GM18951 (cell line): ENCODE measurements around the gene TNF.

Experiments
- POLR2A ChIP-seq: IDR thresholded peaks from 4 replicates; pipeline ENCODE4 v1.6.1; 2011; ENCODE audit warnings: mild to moderate bottlenecking; ENCODE audit not compliant: insufficient read length, insufficient read depth; ENCODE audit errors: extremely low read depth
- in situ Hi-C: fragments of 300-500 bp; cut with MboI; formaldehyde crosslinking; loops from one replicate; pipeline ENCODE4 v1.12.0; 2022; ENCODE audit warnings: low sequenced_read_pairs, mixed read lengths, inconsistent platforms; ENCODE audit not compliant: unreplicated experiment

TNF gene

DNA sequence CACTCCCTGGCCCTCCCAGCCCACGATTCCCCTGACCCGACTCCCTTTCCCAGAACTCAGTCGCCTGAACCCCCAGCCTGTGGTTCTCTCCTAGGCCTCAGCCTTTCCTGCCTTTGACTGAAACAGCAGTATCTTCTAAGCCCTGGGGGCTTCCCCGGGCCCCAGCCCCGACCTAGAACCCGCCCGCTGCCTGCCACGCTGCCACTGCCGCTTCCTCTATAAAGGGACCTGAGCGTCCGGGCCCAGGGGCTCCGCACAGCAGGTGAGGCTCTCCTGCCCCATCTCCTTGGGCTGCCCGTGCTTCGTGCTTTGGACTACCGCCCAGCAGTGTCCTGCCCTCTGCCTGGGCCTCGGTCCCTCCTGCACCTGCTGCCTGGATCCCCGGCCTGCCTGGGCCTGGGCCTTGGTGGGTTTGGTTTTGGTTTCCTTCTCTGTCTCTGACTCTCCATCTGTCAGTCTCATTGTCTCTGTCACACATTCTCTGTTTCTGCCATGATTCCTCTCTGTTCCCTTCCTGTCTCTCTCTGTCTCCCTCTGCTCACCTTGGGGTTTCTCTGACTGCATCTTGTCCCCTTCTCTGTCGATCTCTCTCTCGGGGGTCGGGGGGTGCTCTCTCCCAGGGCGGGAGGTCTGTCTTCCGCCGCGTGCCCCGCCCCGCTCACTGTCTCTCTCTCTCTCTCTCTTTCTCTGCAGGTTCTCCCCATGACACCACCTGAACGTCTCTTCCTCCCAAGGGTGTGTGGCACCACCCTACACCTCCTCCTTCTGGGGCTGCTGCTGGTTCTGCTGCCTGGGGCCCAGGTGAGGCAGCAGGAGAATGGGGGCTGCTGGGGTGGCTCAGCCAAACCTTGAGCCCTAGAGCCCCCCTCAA is 3.1 kb upstream of the TNF start, which contains the start of gene LTA:
TSS of gene LTA (plus strand) at position 249 of the 871 bp plus-strand sequence. CDS start at position 703, 454 bp downstream.
- TF ChIP-seq POLR2A: peak; percentile 85
- in situ Hi-C loops: no loop called here

DNA sequence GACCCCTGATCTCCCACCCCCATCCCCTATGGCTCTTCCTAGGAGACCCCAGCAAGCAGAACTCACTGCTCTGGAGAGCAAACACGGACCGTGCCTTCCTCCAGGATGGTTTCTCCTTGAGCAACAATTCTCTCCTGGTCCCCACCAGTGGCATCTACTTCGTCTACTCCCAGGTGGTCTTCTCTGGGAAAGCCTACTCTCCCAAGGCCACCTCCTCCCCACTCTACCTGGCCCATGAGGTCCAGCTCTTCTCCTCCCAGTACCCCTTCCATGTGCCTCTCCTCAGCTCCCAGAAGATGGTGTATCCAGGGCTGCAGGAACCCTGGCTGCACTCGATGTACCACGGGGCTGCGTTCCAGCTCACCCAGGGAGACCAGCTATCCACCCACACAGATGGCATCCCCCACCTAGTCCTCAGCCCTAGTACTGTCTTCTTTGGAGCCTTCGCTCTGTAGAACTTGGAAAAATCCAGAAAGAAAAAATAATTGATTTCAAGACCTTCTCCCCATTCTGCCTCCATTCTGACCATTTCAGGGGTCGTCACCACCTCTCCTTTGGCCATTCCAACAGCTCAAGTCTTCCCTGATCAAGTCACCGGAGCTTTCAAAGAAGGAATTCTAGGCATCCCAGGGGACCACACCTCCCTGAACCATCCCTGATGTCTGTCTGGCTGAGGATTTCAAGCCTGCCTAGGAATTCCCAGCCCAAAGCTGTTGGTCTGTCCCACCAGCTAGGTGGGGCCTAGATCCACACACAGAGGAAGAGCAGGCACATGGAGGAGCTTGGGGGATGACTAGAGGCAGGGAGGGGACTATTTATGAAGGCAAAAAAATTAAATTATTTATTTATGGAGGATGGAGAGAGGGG is 1.9 kb upstream of the TNF start:
- in situ Hi-C loops: no loop called here
- TF ChIP-seq POLR2A: peak; percentile 20

DNA sequence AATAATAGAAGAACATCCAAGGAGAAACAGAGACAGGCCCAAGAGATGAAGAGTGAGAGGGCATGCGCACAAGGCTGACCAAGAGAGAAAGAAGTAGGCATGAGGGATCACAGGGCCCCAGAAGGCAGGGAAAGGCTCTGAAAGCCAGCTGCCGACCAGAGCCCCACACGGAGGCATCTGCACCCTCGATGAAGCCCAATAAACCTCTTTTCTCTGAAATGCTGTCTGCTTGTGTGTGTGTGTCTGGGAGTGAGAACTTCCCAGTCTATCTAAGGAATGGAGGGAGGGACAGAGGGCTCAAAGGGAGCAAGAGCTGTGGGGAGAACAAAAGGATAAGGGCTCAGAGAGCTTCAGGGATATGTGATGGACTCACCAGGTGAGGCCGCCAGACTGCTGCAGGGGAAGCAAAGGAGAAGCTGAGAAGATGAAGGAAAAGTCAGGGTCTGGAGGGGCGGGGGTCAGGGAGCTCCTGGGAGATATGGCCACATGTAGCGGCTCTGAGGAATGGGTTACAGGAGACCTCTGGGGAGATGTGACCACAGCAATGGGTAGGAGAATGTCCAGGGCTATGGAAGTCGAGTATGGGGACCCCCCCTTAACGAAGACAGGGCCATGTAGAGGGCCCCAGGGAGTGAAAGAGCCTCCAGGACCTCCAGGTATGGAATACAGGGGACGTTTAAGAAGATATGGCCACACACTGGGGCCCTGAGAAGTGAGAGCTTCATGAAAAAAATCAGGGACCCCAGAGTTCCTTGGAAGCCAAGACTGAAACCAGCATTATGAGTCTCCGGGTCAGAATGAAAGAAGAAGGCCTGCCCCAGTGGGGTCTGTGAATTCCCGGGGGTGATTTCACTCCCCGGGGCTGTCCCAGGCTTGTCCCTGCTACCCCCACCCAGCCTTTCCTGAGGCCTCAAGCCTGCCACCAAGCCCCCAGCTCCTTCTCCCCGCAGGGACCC is 981 bp upstream of the TNF start:
- in situ Hi-C loops: no loop called here
- TF ChIP-seq POLR2A: peak; percentile 9

DNA sequence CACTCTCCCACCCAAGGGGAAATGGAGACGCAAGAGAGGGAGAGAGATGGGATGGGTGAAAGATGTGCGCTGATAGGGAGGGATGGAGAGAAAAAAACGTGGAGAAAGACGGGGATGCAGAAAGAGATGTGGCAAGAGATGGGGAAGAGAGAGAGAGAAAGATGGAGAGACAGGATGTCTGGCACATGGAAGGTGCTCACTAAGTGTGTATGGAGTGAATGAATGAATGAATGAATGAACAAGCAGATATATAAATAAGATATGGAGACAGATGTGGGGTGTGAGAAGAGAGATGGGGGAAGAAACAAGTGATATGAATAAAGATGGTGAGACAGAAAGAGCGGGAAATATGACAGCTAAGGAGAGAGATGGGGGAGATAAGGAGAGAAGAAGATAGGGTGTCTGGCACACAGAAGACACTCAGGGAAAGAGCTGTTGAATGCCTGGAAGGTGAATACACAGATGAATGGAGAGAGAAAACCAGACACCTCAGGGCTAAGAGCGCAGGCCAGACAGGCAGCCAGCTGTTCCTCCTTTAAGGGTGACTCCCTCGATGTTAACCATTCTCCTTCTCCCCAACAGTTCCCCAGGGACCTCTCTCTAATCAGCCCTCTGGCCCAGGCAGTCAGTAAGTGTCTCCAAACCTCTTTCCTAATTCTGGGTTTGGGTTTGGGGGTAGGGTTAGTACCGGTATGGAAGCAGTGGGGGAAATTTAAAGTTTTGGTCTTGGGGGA is 754 bp downstream of the TNF start:
- no peak for TF ChIP-seq POLR2A
- in situ Hi-C loops: no loop called here

DNA sequence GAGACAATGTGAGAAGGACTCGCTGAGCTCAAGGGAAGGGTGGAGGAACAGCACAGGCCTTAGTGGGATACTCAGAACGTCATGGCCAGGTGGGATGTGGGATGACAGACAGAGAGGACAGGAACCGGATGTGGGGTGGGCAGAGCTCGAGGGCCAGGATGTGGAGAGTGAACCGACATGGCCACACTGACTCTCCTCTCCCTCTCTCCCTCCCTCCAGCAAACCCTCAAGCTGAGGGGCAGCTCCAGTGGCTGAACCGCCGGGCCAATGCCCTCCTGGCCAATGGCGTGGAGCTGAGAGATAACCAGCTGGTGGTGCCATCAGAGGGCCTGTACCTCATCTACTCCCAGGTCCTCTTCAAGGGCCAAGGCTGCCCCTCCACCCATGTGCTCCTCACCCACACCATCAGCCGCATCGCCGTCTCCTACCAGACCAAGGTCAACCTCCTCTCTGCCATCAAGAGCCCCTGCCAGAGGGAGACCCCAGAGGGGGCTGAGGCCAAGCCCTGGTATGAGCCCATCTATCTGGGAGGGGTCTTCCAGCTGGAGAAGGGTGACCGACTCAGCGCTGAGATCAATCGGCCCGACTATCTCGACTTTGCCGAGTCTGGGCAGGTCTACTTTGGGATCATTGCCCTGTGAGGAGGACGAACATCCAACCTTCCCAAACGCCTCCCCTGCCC is 1.7 kb downstream of the TNF start:
- peak; percentile 62 for TF ChIP-seq POLR2A
- in situ Hi-C loops: no loop called here

DNA sequence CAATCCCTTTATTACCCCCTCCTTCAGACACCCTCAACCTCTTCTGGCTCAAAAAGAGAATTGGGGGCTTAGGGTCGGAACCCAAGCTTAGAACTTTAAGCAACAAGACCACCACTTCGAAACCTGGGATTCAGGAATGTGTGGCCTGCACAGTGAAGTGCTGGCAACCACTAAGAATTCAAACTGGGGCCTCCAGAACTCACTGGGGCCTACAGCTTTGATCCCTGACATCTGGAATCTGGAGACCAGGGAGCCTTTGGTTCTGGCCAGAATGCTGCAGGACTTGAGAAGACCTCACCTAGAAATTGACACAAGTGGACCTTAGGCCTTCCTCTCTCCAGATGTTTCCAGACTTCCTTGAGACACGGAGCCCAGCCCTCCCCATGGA is 2.2 kb downstream of the TNF start:
- in situ Hi-C loops: no loop called here

DNA sequence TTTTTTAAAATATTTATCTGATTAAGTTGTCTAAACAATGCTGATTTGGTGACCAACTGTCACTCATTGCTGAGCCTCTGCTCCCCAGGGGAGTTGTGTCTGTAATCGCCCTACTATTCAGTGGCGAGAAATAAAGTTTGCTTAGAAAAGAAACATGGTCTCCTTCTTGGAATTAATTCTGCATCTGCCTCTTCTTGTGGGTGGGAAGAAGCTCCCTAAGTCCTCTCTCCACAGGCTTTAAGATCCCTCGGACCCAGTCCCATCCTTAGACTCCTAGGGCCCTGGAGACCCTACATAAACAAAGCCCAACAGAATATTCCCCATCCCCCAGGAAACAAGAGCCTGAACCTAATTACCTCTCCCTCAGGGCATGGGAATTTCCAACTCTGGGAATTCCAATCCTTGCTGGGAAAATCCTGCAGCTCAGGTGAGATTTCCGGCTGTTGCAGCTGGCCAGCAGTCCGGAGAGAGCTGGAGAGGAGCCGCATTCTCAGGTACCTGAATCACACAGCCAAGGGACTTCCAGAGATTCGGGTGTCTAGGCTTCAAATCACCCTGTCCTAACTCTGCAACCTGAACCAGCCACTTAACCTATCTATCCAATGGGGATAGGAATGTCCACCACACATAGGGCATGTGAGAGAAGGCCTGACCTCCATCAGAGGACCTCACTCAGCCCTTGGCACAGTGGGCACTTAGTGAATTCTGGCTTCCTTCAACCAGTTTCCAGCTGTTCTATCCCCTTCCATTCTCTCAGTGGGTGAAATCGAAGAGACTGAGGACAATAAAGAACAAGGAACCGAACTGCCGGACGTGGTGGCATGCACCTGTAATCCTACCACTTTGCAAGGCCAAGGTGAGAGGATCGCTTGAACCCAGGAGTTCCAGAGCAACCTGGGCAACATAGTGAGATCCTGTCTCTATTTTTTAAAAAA is 3.1 kb downstream of the TNF start:
- TF ChIP-seq POLR2A: peak; percentile 27
- in situ Hi-C loops: no loop called here

More for the DNA sequence above, 2.2 kb downstream of the TNF start:
- TF ChIP-seq POLR2A: no peak

DNA sequence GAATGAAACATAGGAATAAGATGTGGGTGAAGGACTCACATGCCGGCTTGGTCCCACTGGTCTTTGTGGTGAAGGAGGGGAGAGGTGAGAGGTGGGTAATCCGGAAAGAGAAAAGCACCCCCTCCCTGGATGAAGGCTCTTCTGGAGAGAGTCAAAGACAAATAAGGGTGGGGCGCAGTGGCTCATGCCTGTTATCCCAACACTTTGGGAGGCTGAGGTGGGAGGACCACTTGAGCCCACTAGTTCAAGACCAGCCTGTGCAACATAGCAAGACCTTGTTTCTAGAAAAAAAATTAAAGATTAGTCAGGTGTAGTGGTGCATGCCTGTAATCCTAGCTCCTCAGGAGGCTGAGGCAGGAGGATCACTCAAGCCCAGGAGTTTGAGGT is 3.7 kb downstream of the TNF start:
- in situ Hi-C loops: no loop called here
- no peak for TF ChIP-seq POLR2A

DNA sequence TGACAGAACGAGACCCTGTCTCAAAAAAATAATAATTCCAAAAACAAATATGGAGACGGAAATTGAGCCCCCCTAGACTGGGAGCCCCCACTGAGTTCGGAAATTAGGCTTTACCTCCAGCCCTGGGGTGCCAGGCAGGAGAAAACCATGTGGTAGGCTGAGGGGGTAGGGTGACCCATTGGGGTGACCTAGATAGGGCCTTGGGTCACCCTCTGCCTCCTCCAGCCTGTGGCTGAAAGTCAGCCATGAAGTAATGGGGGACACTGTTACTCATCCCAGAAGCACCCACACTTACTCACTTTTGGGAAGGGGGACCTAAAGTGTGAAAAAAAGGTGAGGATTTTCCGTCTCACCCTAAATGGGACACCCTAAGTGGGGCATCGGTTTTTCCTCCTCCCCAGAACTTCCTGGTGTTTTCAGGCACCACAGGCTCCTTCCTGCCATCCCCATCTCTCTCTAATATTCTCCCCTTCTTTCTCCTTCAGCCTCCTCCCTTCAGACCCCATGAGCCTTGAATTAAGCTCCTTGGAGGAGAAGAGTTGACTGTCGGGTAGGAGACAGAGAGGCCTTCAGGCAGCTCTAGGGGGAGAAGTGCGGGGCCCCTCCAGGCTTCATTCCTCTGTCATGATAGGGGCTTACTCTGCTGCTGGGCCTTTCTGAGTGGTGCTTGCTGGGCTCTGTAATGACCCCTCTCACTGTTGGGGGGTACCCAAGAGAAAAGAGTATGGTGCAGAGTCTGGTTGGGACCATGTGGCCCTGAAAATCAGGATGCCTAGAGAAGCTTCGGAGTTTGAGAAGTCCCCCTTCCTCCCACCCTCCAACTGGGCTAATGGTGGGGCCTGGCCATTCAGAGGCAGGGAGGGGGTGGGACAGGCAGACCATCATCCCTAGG is 4.4 kb downstream of the TNF start:
- in situ Hi-C loops: no loop called here
- TF ChIP-seq POLR2A: peak; percentile 37

DNA sequence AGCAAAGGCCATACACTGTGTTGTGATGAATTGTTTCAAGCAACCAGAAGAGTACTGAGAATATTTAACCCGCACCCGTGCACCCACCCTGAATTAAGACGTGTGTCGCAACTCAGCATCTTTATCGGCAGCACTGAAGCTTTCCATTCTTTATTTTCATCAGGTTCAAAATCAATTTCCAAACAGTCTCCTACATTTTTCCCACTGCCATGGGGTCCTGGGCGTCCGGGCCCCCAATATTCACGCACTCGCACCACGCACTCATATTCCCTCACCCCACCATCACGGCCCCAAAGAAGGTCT is 5.0 kb downstream of the TNF start:
- no peak for TF ChIP-seq POLR2A
- in situ Hi-C loops: no loop called here
